MCF 10A (cell line): ENCODE results near the gene COX7B2. TPM values are rescaled to one million over a fixed set of nuclear protein-coding genes. Genes with fewer than 3 reads are reported as not detected.

Source experiments
- BruUV-seq: library from RNA; stranded (reverse); fragments of 400-500 nt; replicated peaks from 2 replicates; lab custom pipeline; 2021; lab: Mats Ljungman, UMichigan
- CTCF ChIA-PET: fragments of 300-600 bp; sonication (Branson Sonifier 250); formaldehyde crosslinking; extraction: SDS; loops from one replicate; lab custom pipeline; 2021; ENCODE audit warnings: antibody characterized with exemption, inconsistent platforms; lab: Yijun Ruan, JAX
- POLR2A ChIA-PET: fragments of 300-600, 350-650 bp; sonication (Branson Sonifier 250); formaldehyde crosslinking; extraction: SDS; loops from one replicate; lab custom pipeline; 2020; ENCODE audit warnings: antibody characterized with exemption, inconsistent platforms; lab: Yijun Ruan, JAX
- DNase-seq: peaks from one replicate; pipeline ENCODE4 v3.0.0-alpha.2; 2018; ENCODE audit not compliant: unreplicated experiment
- H3K27ac Mint-ChIP-seq: one replicate; pipeline ENCODE4 v1.8.0; 2022; ENCODE audit warnings: mild to moderate bottlenecking, low read depth, mixed read lengths; ENCODE audit not compliant: unreplicated experiment
- H3K27me3 Mint-ChIP-seq: one replicate; pipeline ENCODE4 v1.8.0; 2022; ENCODE audit warnings: mixed read lengths; ENCODE audit not compliant: insufficient read depth, unreplicated experiment
- H3K36me3 Mint-ChIP-seq: one replicate; pipeline ENCODE4 v1.8.0; 2022; ENCODE audit warnings: mild to moderate bottlenecking, moderate library complexity, mixed read lengths; ENCODE audit not compliant: insufficient read depth, unreplicated experiment
- H3K4me1 Mint-ChIP-seq: one replicate; pipeline ENCODE4 v1.8.0; 2022; ENCODE audit warnings: mixed read lengths; ENCODE audit not compliant: insufficient read depth, unreplicated experiment
- H3K4me3 Mint-ChIP-seq: one replicate; pipeline ENCODE4 v1.8.0; 2022; ENCODE audit warnings: mild to moderate bottlenecking, moderate library complexity, mixed read lengths; ENCODE audit not compliant: unreplicated experiment
- H3K9me3 Mint-ChIP-seq: one replicate; pipeline ENCODE4 v1.8.0; 2022; ENCODE audit warnings: mixed read lengths; ENCODE audit not compliant: unreplicated experiment
- intact Hi-C: fragments of 100-400 bp; cut with micrococcal nuclease; formaldehyde crosslinking; loops from 2 replicates; pipeline ENCODE4 v1.14.1; 2022
- total RNA-seq: library from RNA; stranded (reverse); gene quantifications from 2 replicates; pipeline ENCODE4 v1.2.3, GENCODE V29; 2022
- TF ChIP-seq, protein P1 (sequence below): fragments of 200-600 bp; IDR thresholded peaks from one replicate; pipeline ENCODE4 v1.8.0; 2022; ENCODE audit warnings: antibody characterized with exemption, mild to moderate bottlenecking; ENCODE audit not compliant: unreplicated experiment

Gene COX7B2
- total RNA-seq, 1 experiment from 2014 or later, result not detected

DNA sequence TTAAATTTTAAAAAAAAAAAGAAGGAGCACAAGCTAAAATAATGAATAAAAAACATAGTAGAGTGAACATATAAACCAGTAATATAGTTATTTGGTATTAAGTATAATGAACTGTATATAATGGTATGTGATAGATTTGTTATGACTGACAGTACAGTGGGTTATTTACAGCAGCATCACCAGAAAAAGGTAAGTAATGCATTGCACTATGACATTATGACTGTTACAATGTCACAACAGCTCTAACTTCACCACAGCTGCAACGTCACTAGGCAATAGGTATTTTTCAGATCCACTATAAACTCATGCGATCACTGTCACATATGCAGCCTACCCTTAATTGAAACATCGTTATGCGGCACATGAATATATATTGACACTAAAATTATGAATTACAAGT lies 72.5 kb downstream of the COX7B2 start:
- Mint-ChIP-seq H3K4me3 (no peak overlapping the region), H3K36me3 (no peaks in the 10 kb centered on the region), H3K27me3 (no peaks in the 10 kb centered on the region), H3K4me1 (no peaks in the 10 kb centered on the region), H3K27ac (no peak overlapping the region), H3K9me3 (no peaks in the 10 kb centered on the region)
- BruUV-seq, result no TSS peak
- DNase-seq, result no peak
- POLR2A ChIA-PET, result no interaction called here
- CTCF ChIA-PET, result interaction anchor here (0.6 to 1.5 kb wide), 4 partner anchors 8 to 847 kb away, joined by 3 to 5 read pairs (median 3); no protein-coding TSS in a partner anchor
- TF ChIP-seq, protein P1, sequence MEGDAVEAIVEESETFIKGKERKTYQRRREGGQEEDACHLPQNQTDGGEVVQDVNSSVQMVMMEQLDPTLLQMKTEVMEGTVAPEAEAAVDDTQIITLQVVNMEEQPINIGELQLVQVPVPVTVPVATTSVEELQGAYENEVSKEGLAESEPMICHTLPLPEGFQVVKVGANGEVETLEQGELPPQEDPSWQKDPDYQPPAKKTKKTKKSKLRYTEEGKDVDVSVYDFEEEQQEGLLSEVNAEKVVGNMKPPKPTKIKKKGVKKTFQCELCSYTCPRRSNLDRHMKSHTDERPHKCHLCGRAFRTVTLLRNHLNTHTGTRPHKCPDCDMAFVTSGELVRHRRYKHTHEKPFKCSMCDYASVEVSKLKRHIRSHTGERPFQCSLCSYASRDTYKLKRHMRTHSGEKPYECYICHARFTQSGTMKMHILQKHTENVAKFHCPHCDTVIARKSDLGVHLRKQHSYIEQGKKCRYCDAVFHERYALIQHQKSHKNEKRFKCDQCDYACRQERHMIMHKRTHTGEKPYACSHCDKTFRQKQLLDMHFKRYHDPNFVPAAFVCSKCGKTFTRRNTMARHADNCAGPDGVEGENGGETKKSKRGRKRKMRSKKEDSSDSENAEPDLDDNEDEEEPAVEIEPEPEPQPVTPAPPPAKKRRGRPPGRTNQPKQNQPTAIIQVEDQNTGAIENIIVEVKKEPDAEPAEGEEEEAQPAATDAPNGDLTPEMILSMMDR, result no peak
- intact Hi-C loops, result no loop called here

DNA sequence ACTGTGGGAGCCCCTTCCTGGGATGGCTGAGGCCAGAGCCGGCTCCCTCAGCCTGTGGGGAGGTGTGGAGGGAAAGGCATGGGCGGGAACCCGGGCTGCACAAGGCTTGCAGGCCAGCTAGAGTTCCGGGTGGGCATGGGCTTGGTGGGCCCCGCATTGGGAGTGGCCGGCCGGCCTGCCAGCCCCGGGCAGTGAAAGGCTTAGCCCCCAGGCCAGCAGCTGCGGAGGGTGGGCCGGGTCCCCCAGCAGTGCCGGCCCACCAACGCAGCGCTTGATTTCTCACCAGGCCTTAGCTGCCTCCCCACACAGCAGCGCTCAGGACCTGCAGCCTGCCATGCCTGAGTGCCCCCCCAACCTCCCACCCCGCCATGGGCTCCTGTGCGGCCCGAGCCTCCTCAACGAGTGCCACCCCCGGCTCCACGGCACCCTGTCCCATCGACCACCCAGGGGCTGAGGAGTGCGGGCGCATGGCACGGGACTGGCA lies 78.0 kb downstream of the COX7B2 start:
- POLR2A ChIA-PET, result no interaction called here
- H3K4me3 Mint-ChIP-seq, result no peak overlapping the region
- CTCF ChIA-PET, result interaction anchor here (1.1 kb wide), 1 partner anchor 290 kb away, joined by 3 read pairs; no protein-coding TSS in a partner anchor
- no peaks in the 10 kb centered on the region for H3K9me3 Mint-ChIP-seq
- no peaks in the 10 kb centered on the region for H3K27me3 Mint-ChIP-seq
- TF ChIP-seq, protein P1, result no peak
- DNase-seq, result no peak
- H3K4me1 Mint-ChIP-seq, result no peaks in the 10 kb centered on the region
- no peak overlapping the region for H3K27ac Mint-ChIP-seq
- no peaks in the 10 kb centered on the region for H3K36me3 Mint-ChIP-seq
- intact Hi-C loops, result no loop called here
- no TSS peak for BruUV-seq

DNA sequence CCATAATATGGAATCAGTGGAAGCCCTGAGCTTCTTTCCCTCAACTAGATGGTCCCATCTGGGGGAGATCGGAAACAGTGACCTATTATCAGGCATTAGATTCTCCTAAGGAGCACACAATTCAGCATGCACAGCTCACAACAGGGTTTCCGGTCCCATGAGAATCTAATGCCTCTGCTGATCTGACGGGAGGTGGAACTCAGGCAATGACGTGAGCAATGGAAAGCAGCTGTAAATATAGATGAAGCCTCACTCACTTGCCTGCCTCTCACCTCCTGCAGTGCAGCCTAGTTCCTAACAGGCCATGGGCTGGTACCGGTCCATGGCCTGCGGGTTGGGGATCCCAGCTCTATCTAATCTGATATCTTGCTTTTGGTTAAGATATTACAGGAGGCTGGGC lies 88.9 kb downstream of the COX7B2 start:
- Mint-ChIP-seq H3K27me3 (no peaks in the 10 kb centered on the region), H3K9me3 (peaks cover 6% of the 10 kb centered on the region), H3K27ac (no peak overlapping the region), H3K36me3 (no peaks in the 10 kb centered on the region), H3K4me1 (no peaks in the 10 kb centered on the region), H3K4me3 (no peak overlapping the region)
- ChIA-PET CTCF (interaction anchor here (0.6 kb wide), 1 partner anchor 33 kb away, joined by 3 read pairs; no protein-coding TSS in a partner anchor), POLR2A (no interaction called here)
- intact Hi-C loops, result no loop called here
- BruUV-seq, result no TSS peak
- TF ChIP-seq, protein P1, result no peak
- no peak for DNase-seq

DNA sequence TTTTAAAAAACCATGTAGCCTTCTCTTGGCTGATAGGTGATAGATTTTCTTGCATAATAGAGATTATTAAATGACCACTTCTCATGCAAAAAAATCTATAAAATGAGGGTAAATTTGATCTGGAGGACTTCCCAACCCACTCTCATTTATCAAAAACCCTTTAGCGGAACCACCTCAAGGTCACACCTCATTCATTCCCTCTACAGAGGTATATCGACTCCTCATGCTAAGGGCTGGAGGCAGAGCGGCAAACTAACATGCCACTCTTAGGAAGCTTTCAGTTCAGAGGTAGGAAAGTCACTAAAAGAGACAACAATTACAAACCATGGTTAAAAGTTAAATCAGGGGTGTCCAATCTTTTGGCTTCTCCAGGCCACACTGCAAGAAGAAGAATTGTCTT lies 90.0 kb downstream of the COX7B2 start:
- POLR2A ChIA-PET, result no interaction called here
- Mint-ChIP-seq H3K27me3 (no peaks in the 10 kb centered on the region), H3K4me3 (no peak overlapping the region), H3K4me1 (no peaks in the 10 kb centered on the region), H3K9me3 (no peaks in the 10 kb centered on the region), H3K36me3 (no peaks in the 10 kb centered on the region), H3K27ac (no peak overlapping the region)
- intact Hi-C loops, result no loop called here
- no peak for DNase-seq
- no TSS peak for BruUV-seq
- TF ChIP-seq, protein P1, result no peak
- CTCF ChIA-PET, result no interaction called here
